Vagina (tissue), 2 donors: ENCODE measurements around the gene PIKFYVE. TPM values are rescaled to one million over a fixed set of nuclear protein-coding genes. Genes with fewer than 3 reads are reported as not detected.

Experiments
- DNase-seq, 2 donors: peaks; one replicate each; pipeline ENCODE4 v3.0.0-alpha.2; 2017; ENCODE audit errors: extremely low spot score in 2 of 2
- H3K27ac ChIP-seq: fragments of 200-600 bp; sonication (generic); one replicate; pipeline ENCODE4 v1.5.1; 2019
- H3K27me3 ChIP-seq: fragments of 200-600 bp; sonication (generic); one replicate; pipeline ENCODE4 v1.5.1; 2019
- H3K36me3 ChIP-seq, 2 donors: fragments of 200-600 bp; sonication (generic); one replicate each; pipeline ENCODE4 v1.5.1; 2017 to 2019
- H3K4me1 ChIP-seq: fragments of 200-600 bp; sonication (generic); one replicate; pipeline ENCODE4 v1.5.1; 2019
- H3K4me3 ChIP-seq, 2 donors: fragments of 200-600 bp; sonication (generic); 1 replicate in 1 of 2; 2 replicates in 1 of 2; pipeline ENCODE4 v1.5.1; 2016 to 2019
- H3K9me3 ChIP-seq: fragments of 200-600 bp; sonication (generic); one replicate; pipeline ENCODE4 v1.5.1; 2019
- CTCF ChIP-seq, 3 experiments: fragments of 450-650 bp in 2 of 3; fragments of 200-600 bp in 1 of 3; sonication (generic) in 1 of 3; IDR thresholded peaks; one replicate each; pipeline ENCODE4 v1.5.1; 2017 to 2019; ENCODE audit warnings: antibody characterized with exemption in 3 of 3, mild to moderate bottlenecking in 2 of 3, moderate library complexity in 2 of 3
- POLR2A ChIP-seq, 2 donors: fragments of 450-650 bp; IDR thresholded peaks; one replicate each; pipeline ENCODE4 v1.6.1; 2017; ENCODE audit warnings: antibody characterized with exemption in 2 of 2, mild to moderate bottlenecking in 2 of 2, moderate library complexity in 2 of 2
- POLR2AphosphoS5 ChIP-seq, 2 donors: sonication (generic); formaldehyde crosslinking; IDR thresholded peaks; one replicate each; pipeline ENCODE4 v1.9.0; 2017; ENCODE audit warnings: antibody characterized with exemption in 2 of 2, mild to moderate bottlenecking in 2 of 2, low read depth in 1 of 2; ENCODE audit not compliant: insufficient read depth in 1 of 2
- intact Hi-C: fragments of 100-400 bp; cut with DNase I; formaldehyde crosslinking; loops from one replicate; pipeline ENCODE4 v1.15.1; 2023
- total RNA-seq: library from RNA; depleted of rRNA; stranded (reverse); fragments of >200 nt; gene quantifications from one replicate; pipeline ENCODE4 v1.2.3, GENCODE V29; 2016

PIKFYVE gene
- total RNA-seq, 1 donor from 2014 or later: 18.7 TPM

- Histone ChIP-seq H3K27ac (no peak overlapping the region), H3K27me3 (no peaks in the 10 kb centered on the region), H3K4me3 (no peak overlapping the region), H3K4me1 (peaks cover 42% of the 10 kb centered on the region), H3K36me3 (peaks cover 0 to 10% of the 10 kb centered on the region in 2 donors), H3K9me3 (no peaks in the 10 kb centered on the region)
- no peak for TF ChIP-seq CTCF (IDR thresholded peaks at IDR 0.05)
- TF ChIP-seq POLR2AphosphoS5 (IDR thresholded peaks at IDR 0.05; ENCODE audit: insufficient read depth in 1 of 2, low read depth in 1 of 2): no peak
- intact Hi-C loops: loop anchor here (10.0 kb wide), 1 partner anchor 644 kb away; the partner anchor contains the start of gene METTL21A
- no peak for DNase-seq
These were observed 3.0 kb downstream of the PIKFYVE start for GRCh38 chr2:208269091-208269490.

- no peak overlapping the region for H3K4me3 ChIP-seq
- H3K27ac ChIP-seq: no peak overlapping the region
- peaks cover 0 to 53% of the 10 kb centered on the region in 2 donors for H3K36me3 ChIP-seq
- no peaks in the 10 kb centered on the region for H3K27me3 ChIP-seq
- intact Hi-C loops: no loop called here
- no peak for DNase-seq
- TF ChIP-seq POLR2AphosphoS5 (IDR thresholded peaks at IDR 0.05; ENCODE audit: insufficient read depth in 1 of 2, low read depth in 1 of 2): no peak
- TF ChIP-seq POLR2A (IDR thresholded peaks at IDR 0.05): no peak
- no peak for TF ChIP-seq CTCF (IDR thresholded peaks at IDR 0.05)
- H3K9me3 ChIP-seq: no peaks in the 10 kb centered on the region
- H3K4me1 ChIP-seq: peaks cover 2% of the 10 kb centered on the region
These were observed 8.7 kb downstream of the PIKFYVE start for GRCh38 chr2:208274748-208275147.

- DNase-seq: no peak
- no peak overlapping the region for H3K4me3 ChIP-seq
- H3K4me1 ChIP-seq: no peaks in the 10 kb centered on the region
- H3K9me3 ChIP-seq: no peaks in the 10 kb centered on the region
- TF ChIP-seq POLR2AphosphoS5 (IDR thresholded peaks at IDR 0.05; ENCODE audit: insufficient read depth in 1 of 2, low read depth in 1 of 2) (no peak), CTCF (IDR thresholded peaks at IDR 0.05) (no peak), POLR2A (IDR thresholded peaks at IDR 0.05) (no peak)
- peaks cover 0 to 69% of the 10 kb centered on the region in 2 donors for H3K36me3 ChIP-seq
- intact Hi-C loops: no loop called here
- no peaks in the 10 kb centered on the region for H3K27me3 ChIP-seq
- no peak overlapping the region for H3K27ac ChIP-seq
These were observed 12.5 kb downstream of the PIKFYVE start for GRCh38 chr2:208278549-208278948.

GRCh38 chr2:208279236-208279635 is 13.2 kb downstream of the PIKFYVE start:
- no peak for DNase-seq
- Histone ChIP-seq H3K4me3 (no peak overlapping the region), H3K36me3 (peaks cover 0 to 62% of the 10 kb centered on the region in 2 donors), H3K4me1 (no peaks in the 10 kb centered on the region), H3K9me3 (no peaks in the 10 kb centered on the region), H3K27ac (no peak overlapping the region), H3K27me3 (no peaks in the 10 kb centered on the region)
- TF ChIP-seq CTCF (IDR thresholded peaks at IDR 0.05) (no peak), POLR2AphosphoS5 (IDR thresholded peaks at IDR 0.05; ENCODE audit: insufficient read depth in 1 of 2, low read depth in 1 of 2) (no peak), POLR2A (IDR thresholded peaks at IDR 0.05) (no peak)
- intact Hi-C loops: no loop called here

GRCh38 chr2:208280234-208280633 is 14.2 kb downstream of the PIKFYVE start:
- H3K27ac ChIP-seq: no peak overlapping the region
- H3K4me1 ChIP-seq: no peaks in the 10 kb centered on the region
- no peak overlapping the region for H3K4me3 ChIP-seq
- H3K27me3 ChIP-seq: no peaks in the 10 kb centered on the region
- peaks cover 0 to 53% of the 10 kb centered on the region in 2 donors for H3K36me3 ChIP-seq
- TF ChIP-seq POLR2AphosphoS5 (IDR thresholded peaks at IDR 0.05; ENCODE audit: insufficient read depth in 1 of 2, low read depth in 1 of 2): no peak
- TF ChIP-seq POLR2A (IDR thresholded peaks at IDR 0.05): no peak
- TF ChIP-seq CTCF (IDR thresholded peaks at IDR 0.05): no peak
- H3K9me3 ChIP-seq: no peaks in the 10 kb centered on the region
- intact Hi-C loops: no loop called here
- no peak for DNase-seq
